BLaER1 treated with 17β-estradiol and CSF1 and Interleukin-3, amounts not matched to agents 10 nM and 100 nM (cell line): ENCODE measurements around the gene JAG1.
"Not testable (repeated sequence)": the region's sequence is repeated elsewhere in the genome, so short reads cannot be mapped to it uniquely, and the experiment has no call there.

ENCODE experiments used
- H3K27ac ChIP-seq, 11 experiments: shearing (Covaris generic); formaldehyde crosslinking; 2 replicates each; pipeline ENCODE4 v1.8.1; 2022
- H3K27me3 ChIP-seq, 11 experiments: shearing (Covaris generic); formaldehyde crosslinking; 2 replicates each; pipeline ENCODE4 v1.8.1; 2022
- H3K36me3 ChIP-seq, 11 experiments: shearing (Covaris generic); formaldehyde crosslinking; 2 replicates each; pipeline ENCODE4 v1.8.1; 2022
- H3K4me1 ChIP-seq, 10 experiments: shearing (Covaris generic); formaldehyde crosslinking; 2 replicates each; pipeline ENCODE4 v1.8.1; 2022
- H3K4me2 ChIP-seq, 11 experiments: shearing (Covaris generic); formaldehyde crosslinking; 2 replicates each; pipeline ENCODE4 v1.8.1; 2022
- H3K4me3 ChIP-seq, 10 experiments: shearing (Covaris generic); formaldehyde crosslinking; 2 replicates each; pipeline ENCODE4 v1.8.1; 2022
- H3K9ac ChIP-seq, 11 experiments: shearing (Covaris generic); formaldehyde crosslinking; 2 replicates each; pipeline ENCODE4 v1.8.1; 2022
- H3K9me3 ChIP-seq, 11 experiments: shearing (Covaris generic); formaldehyde crosslinking; replicated peaks in 1 of 11; 2 replicates each; pipeline ENCODE4 v1.8.1; 2022
- H4K20me1 ChIP-seq, 11 experiments: shearing (Covaris generic); formaldehyde crosslinking; 2 replicates each; pipeline ENCODE4 v1.8.1; 2022
- Cebpa-rat ChIP-seq, 11 experiments: shearing (Covaris generic); IDR thresholded peaks; 2 replicates each; pipeline ENCODE4 v1.8.1; 2022

The JAG1 gene

DNA sequence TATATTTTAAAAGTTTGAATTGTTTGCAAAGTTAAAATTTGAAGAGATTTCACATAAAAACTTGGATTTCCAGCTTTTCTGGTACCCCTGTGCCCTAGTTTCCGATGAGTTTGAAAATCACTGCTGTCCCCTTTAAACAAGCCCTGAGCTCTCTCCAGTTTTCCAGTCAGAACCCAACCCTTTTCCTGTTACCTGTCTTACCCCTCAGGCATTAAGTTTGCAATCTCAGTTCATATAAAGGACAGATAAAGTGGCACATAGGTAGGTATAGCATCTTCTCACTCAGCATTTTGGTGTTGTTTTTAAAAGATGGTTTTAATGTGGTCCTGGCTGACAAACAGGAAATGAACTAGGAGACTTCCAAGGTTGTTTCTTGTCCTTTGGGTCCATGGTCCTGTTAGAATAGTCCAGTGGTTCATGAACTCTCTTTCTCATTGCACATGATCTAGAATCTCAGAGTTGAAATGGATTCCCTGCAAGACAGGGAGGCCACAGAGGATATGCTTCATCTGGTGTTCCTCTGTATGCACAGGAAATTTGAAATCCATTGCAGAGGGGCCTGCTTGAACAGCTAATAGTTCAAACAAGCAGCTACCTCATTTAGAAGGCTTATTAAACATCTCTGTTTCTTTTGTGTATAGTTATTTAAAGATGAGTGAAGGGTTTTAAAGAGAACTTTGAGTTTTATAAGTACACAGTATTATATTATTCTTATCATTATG is 82.7 kb downstream of the JAG1 start:
- H3K9ac ChIP-seq: no peak overlapping the region
- no peaks in the 10 kb centered on the region for H3K9me3 ChIP-seq
- no peaks in the 10 kb centered on the region for H3K36me3 ChIP-seq
- H3K27ac ChIP-seq: no peak overlapping the region
- H3K27me3 ChIP-seq: no peaks in the 10 kb centered on the region
- no peaks in the 10 kb centered on the region for H4K20me1 ChIP-seq
- no peaks in the 10 kb centered on the region for H3K4me1 ChIP-seq
- no peak for TF ChIP-seq Cebpa-rat (IDR thresholded peaks at IDR 0.05)
- H3K4me3 ChIP-seq: no peak overlapping the region
- H3K4me2 ChIP-seq: no peak overlapping the region

DNA sequence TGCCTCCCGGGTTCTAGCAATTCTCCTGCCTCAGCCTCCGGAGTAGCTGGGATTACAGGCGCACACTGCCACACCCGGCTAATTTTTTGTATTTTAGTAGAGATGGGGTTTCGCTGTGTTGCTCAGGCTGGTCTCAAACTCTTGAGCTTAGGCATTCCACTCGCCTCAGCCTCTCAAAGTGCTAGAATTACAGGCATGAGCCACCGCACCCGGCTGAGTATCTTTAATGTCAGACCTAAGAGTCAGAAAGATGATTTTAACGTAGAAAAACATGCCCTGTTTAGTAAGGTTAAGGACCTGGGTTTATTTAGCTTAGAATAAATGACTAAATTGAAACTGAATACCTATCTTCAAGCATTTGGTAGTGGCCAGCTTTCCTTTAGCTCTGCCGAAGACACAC is 83.4 kb downstream of the JAG1 start:
- not testable (repeated sequence) for H3K4me3 ChIP-seq, H3K36me3 ChIP-seq, H3K27me3 ChIP-seq, H3K4me1 ChIP-seq, H4K20me1 ChIP-seq, H3K27ac ChIP-seq, H3K9ac ChIP-seq, H3K9me3 ChIP-seq, H3K4me2 ChIP-seq
